LNCaP clone FGC (cell line): ENCODE measurements around the gene GNG12.

Experiments used
- DNase-seq: peaks from one replicate; pipeline ENCODE4 v3.0.0-alpha.2; 2011; ENCODE audit warnings: low read depth
- H3K4me3 ChIP-seq: 2 replicates; pipeline ENCODE4 v1.5.1; 2011; ENCODE audit warnings: mild to moderate bottlenecking, low read depth, low read length, control low read depth
- CTCF ChIP-seq: IDR thresholded peaks from 2 replicates; pipeline ENCODE4 v1.5.1; 2012; ENCODE audit warnings: mild to moderate bottlenecking; ENCODE audit not compliant: control insufficient read depth, insufficient read depth; ENCODE audit errors: extremely low read depth

GNG12 gene

GRCh38 chr1:67784545-67785186 lies 48.6 kb downstream of the GNG12 start:
- DNase-seq: no peak
- H3K4me3 ChIP-seq: no peak overlapping the region
- no peak for TF ChIP-seq CTCF

GRCh38 chr1:67780637-67781036 lies 52.6 kb downstream of the GNG12 start:
- no peak overlapping the region for H3K4me3 ChIP-seq
- TF ChIP-seq CTCF: no peak
- no peak for DNase-seq

- H3K4me3 ChIP-seq: no peak overlapping the region
- no peak for TF ChIP-seq CTCF
- DNase-seq: no peak
These were observed 55.8 kb downstream of the GNG12 start for GRCh38 chr1:67777440-67777839.

GRCh38 chr1:67777016-67777415 lies 56.3 kb downstream of the GNG12 start:
- DNase-seq: no peak
- no peak overlapping the region for H3K4me3 ChIP-seq
- TF ChIP-seq CTCF: no peak

GRCh38 chr1:67773462-67773861 lies 59.8 kb downstream of the GNG12 start:
- H3K4me3 ChIP-seq: no peak overlapping the region
- TF ChIP-seq CTCF: no peak
- no peak for DNase-seq

GRCh38 chr1:67771749-67772148 lies 61.5 kb downstream of the GNG12 start:
- DNase-seq: no peak
- no peak overlapping the region for H3K4me3 ChIP-seq
- TF ChIP-seq CTCF: no peak

- TF ChIP-seq CTCF: peak; percentile 34
- peak; percentile 70 for DNase-seq
- H3K4me3 ChIP-seq: no peak overlapping the region
These were observed 62.1 kb downstream of the GNG12 start for GRCh38 chr1:67771152-67771551.
